ENCODE measurements around the gene SHMT2.

The SHMT2 gene

GRCh38 chr12:57211791-57212700, 17.5 kb upstream of the SHMT2 start:
- no peak for DNase-seq (ENCODE audit: extremely low spot score)
- ChIA-PET POLR2A (no interaction called here), CTCF (interaction anchor here (1.1 to 5.3 kb wide), 9 partner anchors 11 to 275 kb away, joined by 3 to 403 read pairs (median 11); partner anchors contain the start of genes SHMT2 and STAC3)
- TF ChIP-seq CTCF (IDR thresholded peaks at IDR 0.05; ENCODE audit: control extremely low read depth, extremely low read depth, low read depth, missing control alignments), result no peak

- no peak for TF ChIP-seq CTCF (IDR thresholded peaks at IDR 0.05; ENCODE audit: control extremely low read depth, extremely low read depth, low read depth, missing control alignments)
- POLR2A ChIA-PET, result no interaction called here
- CTCF ChIA-PET, result interaction anchor here (0.6 to 5.3 kb wide), 24 partner anchors 10 to 274 kb away, joined by 3 to 403 read pairs (median 6); partner anchors contain the start of genes GLI1, INHBE, NEMP1 and SHMT2
Measured at GRCh38 chr12:57212701-57213057, 16.8 kb upstream of the SHMT2 start.

GRCh38 chr12:57213058-57213715, 16.3 kb upstream of the SHMT2 start:
- TF ChIP-seq CTCF (IDR thresholded peaks at IDR 0.05; ENCODE audit: control extremely low read depth, extremely low read depth, low read depth, missing control alignments), result peak; percentile 97
- ChIA-PET CTCF (interaction anchor here (0.6 to 5.3 kb wide), 38 partner anchors 10 to 1133 kb away, joined by 3 to 403 read pairs (median 5); partner anchors contain the start of genes ERBB3, GLI1, INHBE and NEMP1), POLR2A (interaction anchor here (0.7 kb wide), 1 partner anchor 275 kb away, joined by 3 read pairs; the partner anchor contains the start of gene MARS1)

More at GRCh38 chr12:57212701-57213057, 16.8 kb upstream of the SHMT2 start:
- no peak for DNase-seq (ENCODE audit: extremely low spot score)

GRCh38 chr12:57213763-57214397, 15.6 kb upstream of the SHMT2 start:
- CTCF ChIA-PET, result interaction anchor here (0.6 to 5.3 kb wide), 40 partner anchors 9 to 1134 kb away, joined by 3 to 403 read pairs (median 5); partner anchors contain the start of genes ERBB3, GLI1, INHBE and SHMT2
- TF ChIP-seq CTCF (IDR thresholded peaks at IDR 0.05; ENCODE audit: control extremely low read depth, extremely low read depth, low read depth, missing control alignments), result no peak
- POLR2A ChIA-PET, result interaction anchor here (0.7 kb wide), 1 partner anchor 274 kb away, joined by 3 read pairs; the partner anchor contains the start of gene MARS1
- no peak for DNase-seq (ENCODE audit: extremely low spot score)

More at GRCh38 chr12:57213058-57213715, 16.3 kb upstream of the SHMT2 start:
- DNase-seq (ENCODE audit: extremely low spot score), result peak; percentile 89

- ChIA-PET POLR2A (no interaction called here), CTCF (interaction anchor here (0.6 to 5.3 kb wide), 36 partner anchors 9 to 477 kb away, joined by 3 to 403 read pairs (median 5); partner anchors contain the start of genes GLI1, INHBE, SHMT2 and STAC3)
- peak; percentile 78 for TF ChIP-seq CTCF (IDR thresholded peaks at IDR 0.05; ENCODE audit: control extremely low read depth, extremely low read depth, low read depth, missing control alignments)
- DNase-seq (ENCODE audit: extremely low spot score), result peak; percentile 82
Measured at GRCh38 chr12:57214398-57214781, 15.1 kb upstream of the SHMT2 start.

Measured in GM10248 (cell line).